ENCODE measurements around the gene BPNT1.
A peak's percentile ranks its signal among the peaks of the same experiment; 100 is the strongest.

The BPNT1 gene

DNA sequence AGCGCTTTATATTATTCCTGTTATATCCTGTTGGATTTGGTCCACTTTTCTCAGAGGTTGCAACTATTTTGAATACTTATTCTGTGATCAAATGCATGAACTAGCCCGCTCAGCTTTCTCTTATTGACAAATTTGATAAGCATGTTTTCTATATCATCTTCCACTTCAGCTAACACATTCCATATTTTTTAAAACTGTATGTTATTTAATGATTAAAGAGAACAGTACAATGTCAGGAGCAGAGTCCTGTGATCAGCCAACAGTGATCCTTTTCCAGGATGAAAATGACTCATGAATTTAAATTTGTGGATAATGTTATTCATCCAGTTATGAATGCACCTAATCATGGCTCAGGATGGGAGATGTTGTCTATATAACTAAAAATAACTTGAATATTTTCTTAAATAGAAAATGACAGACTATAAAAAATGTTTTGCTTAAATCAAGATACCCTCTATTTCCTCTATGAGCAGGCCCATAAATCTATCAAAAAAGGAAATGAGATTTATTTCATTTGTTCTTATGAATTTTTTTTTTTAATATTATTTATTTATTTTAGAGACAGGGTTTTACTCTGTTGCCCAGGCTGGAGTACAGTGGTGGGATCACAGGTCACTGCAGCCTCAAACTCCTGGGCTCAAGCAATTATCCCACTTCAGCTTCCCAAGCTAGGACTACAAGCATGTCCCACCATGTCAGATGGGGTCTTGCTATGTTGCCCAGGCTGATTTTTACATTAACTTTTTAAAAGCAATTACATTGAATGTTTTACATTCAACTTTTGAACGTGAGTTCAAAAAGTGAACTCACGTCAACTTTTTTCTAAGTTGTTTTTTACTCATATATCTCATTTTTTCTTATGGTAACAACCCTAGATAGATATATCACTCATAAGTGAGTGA, 12.5 kb downstream of the BPNT1 start:
- H3K4me3 ChIP-seq (ENCODE audit: low read depth, low read length) = no peak overlapping the region
- no peak for TF ChIP-seq CTCF (IDR thresholded peaks at IDR 0.05; ENCODE audit: borderline replicate concordance, insufficient read depth, low read depth, low read length)

DNA sequence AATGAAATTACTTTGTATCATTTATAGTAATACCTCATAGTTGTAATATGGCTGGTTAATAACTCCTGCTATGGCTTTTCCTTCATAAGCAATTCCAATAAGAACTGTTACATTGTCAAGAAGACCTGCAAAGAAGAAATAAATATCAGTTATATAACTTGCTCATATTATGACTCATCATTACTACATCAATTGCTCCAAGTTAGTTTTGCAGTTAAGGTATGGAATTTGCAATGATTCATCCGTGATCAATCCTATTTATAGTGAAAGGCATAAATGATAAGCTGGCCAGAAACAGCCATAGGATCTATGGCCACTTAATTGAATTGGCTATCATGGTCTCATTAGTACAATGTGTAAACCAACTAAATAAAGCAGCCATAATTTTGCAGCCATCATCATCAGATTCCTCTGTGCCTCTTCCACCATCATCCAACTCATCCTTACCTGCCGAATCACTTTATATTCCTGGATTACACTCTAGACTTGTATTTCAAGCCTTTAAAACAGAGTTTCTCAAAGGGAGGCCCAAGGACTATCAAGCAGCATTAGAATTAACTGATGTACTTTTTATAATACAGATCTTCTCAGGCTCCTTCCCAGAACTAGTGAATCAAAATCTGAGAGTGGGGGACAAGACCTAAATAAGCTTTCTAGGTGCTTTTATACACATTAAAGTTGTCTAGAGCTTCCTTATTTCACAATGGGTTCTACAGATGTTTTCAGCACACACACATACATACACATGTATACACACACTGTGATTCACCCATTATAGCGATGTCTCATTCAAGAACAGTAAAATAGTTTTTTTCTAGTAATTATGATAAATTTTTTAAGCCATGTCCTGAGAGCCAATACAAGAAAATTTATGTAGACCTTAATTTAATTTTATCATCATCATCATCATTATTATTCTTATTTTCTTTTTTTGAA, 22.1 kb downstream of the BPNT1 start:
- H3K4me3 ChIP-seq (ENCODE audit: low read depth, low read length) = no peak overlapping the region
- TF ChIP-seq CTCF (IDR thresholded peaks at IDR 0.05; ENCODE audit: borderline replicate concordance, insufficient read depth, low read depth, low read length) = no peak

DNA sequence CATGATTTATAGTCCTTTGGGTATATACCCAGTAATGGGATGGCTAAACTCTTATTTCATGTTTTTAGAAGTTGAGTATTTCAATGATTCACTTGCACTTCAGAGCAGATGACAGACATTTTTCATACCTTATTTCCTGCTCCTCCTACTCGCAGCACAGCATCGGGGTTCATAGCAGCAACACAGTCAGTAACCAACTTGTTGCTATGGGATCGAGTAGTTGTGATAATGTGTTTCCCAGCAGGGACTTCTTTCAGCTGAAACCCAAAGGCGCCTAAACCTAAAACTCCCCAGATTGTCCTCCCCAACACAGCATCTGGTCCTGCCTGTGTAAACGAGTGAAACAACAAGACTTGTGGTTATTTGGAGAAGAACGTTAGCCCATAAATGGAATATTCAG, 27.0 kb downstream of the BPNT1 start:
- H3K4me3 ChIP-seq (ENCODE audit: low read depth, low read length) = no peak overlapping the region
- no peak for TF ChIP-seq CTCF (IDR thresholded peaks at IDR 0.05; ENCODE audit: borderline replicate concordance, insufficient read depth, low read depth, low read length)

DNA sequence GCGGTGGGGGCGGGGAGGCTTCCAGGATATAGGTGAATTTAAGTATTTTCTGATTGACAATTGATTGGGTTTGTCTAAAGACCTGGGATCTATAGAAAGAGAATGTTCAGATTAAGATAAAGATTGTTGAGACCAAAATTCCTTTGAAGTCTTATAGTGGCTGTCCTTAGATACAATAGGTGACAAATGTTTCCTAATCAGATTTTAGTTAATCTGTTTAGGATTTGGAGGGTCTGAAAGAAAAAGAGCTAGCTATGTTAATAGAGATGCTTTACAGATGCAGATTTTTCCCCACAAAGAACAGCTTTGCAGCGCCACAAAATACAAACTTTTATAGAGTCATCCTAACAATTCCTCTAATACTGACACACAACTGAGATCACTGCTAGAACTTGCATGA, 28.7 kb downstream of the BPNT1 start:
- no peak for TF ChIP-seq CTCF (IDR thresholded peaks at IDR 0.05; ENCODE audit: borderline replicate concordance, insufficient read depth, low read depth, low read length)
- H3K4me3 ChIP-seq (ENCODE audit: low read depth, low read length) = no peak overlapping the region

- TF ChIP-seq CTCF (IDR thresholded peaks at IDR 0.05; ENCODE audit: borderline replicate concordance, insufficient read depth, low read depth, low read length) = no peak
- H3K4me3 ChIP-seq (ENCODE audit: low read depth, low read length) = no peak overlapping the region
Observed at GRCh38 chr1:220056374-220056773, 33.2 kb downstream of the BPNT1 start.

DNA sequence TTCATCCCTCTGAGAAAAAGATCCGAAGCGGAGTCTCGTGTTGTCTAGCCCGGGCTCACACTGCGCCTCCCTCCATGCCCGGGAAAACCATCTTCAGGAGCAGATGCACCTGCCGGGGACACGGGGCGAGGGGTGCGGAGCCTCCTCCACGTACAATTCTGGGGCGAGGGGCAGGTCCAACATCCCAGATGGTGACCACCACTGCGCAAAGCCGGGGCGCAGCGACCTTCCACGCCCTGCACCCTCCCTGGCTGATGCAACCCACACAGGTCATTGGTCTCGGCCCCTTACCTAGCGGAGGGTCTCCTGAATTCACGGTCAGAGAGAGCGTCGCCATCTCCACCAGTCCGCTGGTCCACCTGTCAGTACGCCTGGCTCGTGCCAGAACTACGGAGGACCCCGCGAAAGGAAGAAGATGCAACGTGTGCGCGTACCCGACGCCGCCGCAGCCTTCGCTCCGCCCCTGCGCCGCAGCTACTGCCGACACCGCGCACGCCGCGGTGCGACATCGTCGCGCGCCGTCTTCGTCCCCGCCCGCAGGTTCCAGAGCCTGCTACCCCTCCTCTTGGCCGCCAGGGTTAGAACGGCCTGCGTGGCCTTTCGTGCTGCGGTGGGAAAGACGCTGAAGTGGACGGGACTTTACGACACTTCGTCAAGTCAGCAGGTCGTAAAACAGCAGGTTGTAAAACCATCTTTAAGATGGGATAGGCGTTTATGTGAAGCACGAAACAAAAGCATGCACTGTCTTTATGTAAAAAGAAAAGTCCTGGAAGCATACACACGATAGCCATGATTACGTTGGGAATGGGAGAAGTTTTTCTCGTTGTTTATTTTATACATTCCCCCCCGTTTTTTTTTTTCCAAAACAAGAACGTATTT, 43.3 kb downstream of the BPNT1 start, which contains the start of gene EPRS1:
EPRS1 (minus strand) TSS at position 454 of the 879 bp plus-strand sequence; CDS start at position 337, 117 bp downstream.
- peak; percentile 78 for TF ChIP-seq CTCF (IDR thresholded peaks at IDR 0.05; ENCODE audit: borderline replicate concordance, insufficient read depth, low read depth, low read length)
- peak within 1 kb of the TSS; percentile 83 for H3K4me3 ChIP-seq (ENCODE audit: low read depth, low read length)

Measured in GM12875 (cell line).